HepG2 (cell line): ENCODE measurements around the gene GRHL1. TPM values are rescaled to one million over a fixed set of nuclear protein-coding genes. Genes with fewer than 3 reads are reported as not detected.

ENCODE experiments used
- ATAC-seq: fragments of 200-7000 bp; cut with Tn5 transposase; 3 replicates; pipeline ENCODE4 v1.9.1; 2020; ENCODE audit warnings: mild to moderate bottlenecking, moderate library complexity
- BruUV-seq: library from RNA; stranded (reverse); fragments of 400-500 nt; replicated peaks from 2 replicates; lab custom pipeline; 2021; lab: Mats Ljungman, UMichigan
- CTCF ChIA-PET: fragments of 300-600 bp; formaldehyde crosslinking; extraction: SDS; loops from one replicate; lab custom pipeline; 2021; ENCODE audit warnings: low total read pairs, inconsistent platforms, low intra/inter-chr PET ratio; lab: Yijun Ruan, JAX
- POLR2A ChIA-PET: fragments of 350-600 bp; sonication (Branson Sonifier 250); formaldehyde crosslinking; loops from one replicate; lab custom pipeline; 2020; ENCODE audit warnings: antibody characterized with exemption, inconsistent platforms; lab: Yijun Ruan, JAX
- DNase-seq: peaks from one replicate; pipeline ENCODE4 v3.0.0-alpha.2; 2015; ENCODE audit warnings: low spot score
- FAIRE-seq: peaks from 3 replicates; lab custom pipeline; 2011; peaks lifted over from hg19 to GRCh38; lab: Jason Lieb, UNC
- H2AFZ ChIP-seq: one replicate; pipeline ENCODE4 v1.6.1; 2011; ENCODE audit warnings: low read length, inconsistent platforms
- H3K27ac ChIP-seq: fragments of 300-600 bp; 3 replicates; pipeline ENCODE4 v1.8.0; 2011; ENCODE audit warnings: mixed run types, mild to moderate bottlenecking, mixed read lengths, low read length, inconsistent platforms; ENCODE audit not compliant: insufficient read depth; ENCODE audit errors: extremely low read length
- H3K27me3 ChIP-seq, 2 experiments: fragments of 200-600 bp in 1 of 2; 2 replicates in 1 of 2; 3 replicates in 1 of 2; pipeline versions ENCODE4 v1.6.0 to v1.8.0; 2011; ENCODE audit warnings: low read length in 2 of 2, mild to moderate bottlenecking in 2 of 2, moderate library complexity in 2 of 2, inconsistent platforms in 1 of 2; ENCODE audit not compliant: insufficient read depth in 2 of 2, control insufficient read depth in 1 of 2
- H3K36me3 ChIP-seq, 2 experiments: fragments of 200-600 bp in 1 of 2; replicated peaks in 1 of 2; 2 replicates in 1 of 2; 3 replicates in 1 of 2; pipeline versions ENCODE4 v1.5.1 to v1.8.0; 2011; ENCODE audit warnings: low read length in 2 of 2, inconsistent platforms in 1 of 2; ENCODE audit not compliant: insufficient read depth in 2 of 2, control insufficient read depth in 1 of 2
- H3K4me1 ChIP-seq: 2 replicates; pipeline ENCODE4 v1.5.1; 2012; ENCODE audit warnings: low read length, inconsistent platforms; ENCODE audit not compliant: insufficient read depth
- H3K4me2 ChIP-seq: 2 replicates; pipeline ENCODE4 v1.6.0; 2011; ENCODE audit warnings: low read depth, low read length, inconsistent platforms
- H3K4me3 ChIP-seq, 3 experiments: fragments of 200-600 bp in 1 of 3; sonication (generic), shearing (Covaris generic) in 1 of 3; replicated peaks in 1 of 3; 2 replicates each; pipeline ENCODE4 v1.5.1; 2011 to 2016; ENCODE audit warnings: low read length in 3 of 3, inconsistent platforms in 2 of 3, low read depth in 2 of 3, mild to moderate bottlenecking in 2 of 3, control low read depth in 1 of 3, mixed read lengths in 1 of 3; ENCODE audit not compliant: insufficient read depth in 1 of 3
- H3K79me2 ChIP-seq: one replicate; pipeline ENCODE4 v1.6.1; 2011; ENCODE audit warnings: low read length, inconsistent platforms; ENCODE audit not compliant: insufficient read depth
- H3K9ac ChIP-seq: 2 replicates; pipeline ENCODE4 v1.6.0; 2011; ENCODE audit warnings: mild to moderate bottlenecking, low read depth, low read length, inconsistent platforms; ENCODE audit not compliant: insufficient read depth
- H3K9me3 ChIP-seq: 2 replicates; pipeline ENCODE4 v1.5.1; 2012; ENCODE audit warnings: mild to moderate bottlenecking, low read length
- H4K20me1 ChIP-seq: 2 replicates; pipeline ENCODE4 v1.6.0; 2011; ENCODE audit warnings: inconsistent platforms, mild to moderate bottlenecking, low read length, moderate library complexity; ENCODE audit not compliant: insufficient read depth
- FOXK1 ChIP-seq: sonication (generic); formaldehyde crosslinking; IDR thresholded peaks from 2 replicates; pipeline ENCODE4 v1.4.0; 2020; ENCODE audit warnings: low read depth, missing genetic modification reagents, borderline replicate concordance
- HOXD1 ChIP-seq: sonication (generic); formaldehyde crosslinking; IDR thresholded peaks from 2 replicates; pipeline ENCODE4 v1.5.0; 2020; ENCODE audit warnings: missing genetic modification reagents
- SMC3 ChIP-seq: IDR thresholded peaks from 2 replicates; pipeline ENCODE4 v1.6.1; 2011; ENCODE audit warnings: low read length, improper control_type of control experiment
- ZNF292 ChIP-seq: sonication (generic); formaldehyde crosslinking; IDR thresholded peaks from 2 replicates; pipeline ENCODE4 v1.8.1; 2022; ENCODE audit warnings: mild to moderate bottlenecking, low read depth, missing genetic modification reagents, borderline replicate concordance
- ZNF383 ChIP-seq: sonication (generic); formaldehyde crosslinking; IDR thresholded peaks from 2 replicates; pipeline ENCODE4 v1.4.0; 2020; ENCODE audit warnings: missing genetic modification reagents, mild to moderate bottlenecking, borderline replicate concordance
- WGBS: methylation state at CpG from one replicate; pipeline ENCODE4 v1.1.6; 2017; ENCODE audit warnings: low lambda C conversion rate; 5-methylcytosine and 5-hydroxymethylcytosine counted together
- in situ Hi-C: cut with HindIII; loops from 2 replicates; pipeline ENCODE4 v1.10.0; 2017; ENCODE audit warnings: low pct_unique_long_range_greater_than_20kb; ENCODE audit not compliant: extremely low pct_ligation_motif_present
- intact Hi-C: fragments of 100-400 bp; cut with micrococcal nuclease; formaldehyde crosslinking; loops from one replicate; pipeline ENCODE4 v1.10.0; 2022; ENCODE audit not compliant: unreplicated experiment
- polyA plus RNA-seq, 8 experiments: library from polyadenylated mRNA; depleted of rRNA in 3 of 8; stranded (reverse) in 7 of 8; unstranded in 1 of 8; fragments of >200 nt; fragmentation: Illumina TruSeq in 4 of 8; extraction: Trizol in 4 of 8; gene quantifications; 2 replicates each; pipeline versions ENCODE4 v1.2.1 to v1.2.3, GENCODE V29; 2011 to 2016; ENCODE audit warnings: low read depth in 4 of 8, missing spikeins in 1 of 8, mixed read lengths in 1 of 8; ENCODE audit not compliant: insufficient read depth in 1 of 8
- total RNA-seq, 5 experiments: library from RNA; depleted of rRNA; stranded (reverse); fragments of >200 nt; fragmentation: Illumina TruSeq; extraction: Trizol; gene quantifications; 2 replicates each; pipeline ENCODE4 v1.2.3, GENCODE V29; 2016; ENCODE audit warnings: low read depth in 1 of 5
- TF ChIP-seq, protein P1 (sequence below): sonication (generic); formaldehyde crosslinking; IDR thresholded peaks from 2 replicates; pipeline ENCODE4 v1.5.0; 2020; ENCODE audit warnings: mild to moderate bottlenecking, missing genetic modification reagents
- TF ChIP-seq, protein P2 (sequence below): sonication (generic); formaldehyde crosslinking; IDR thresholded peaks from 2 replicates; pipeline ENCODE4 v1.4.0; 2020; ENCODE audit warnings: missing genetic modification reagents
- TF ChIP-seq, protein P3 (sequence below): sonication (generic); formaldehyde crosslinking; IDR thresholded peaks from 2 replicates; pipeline ENCODE4 v1.5.1; 2020; ENCODE audit warnings: missing genetic modification reagents, mild to moderate bottlenecking, borderline replicate concordance
- TF ChIP-seq, protein P4 (sequence below): sonication (generic); formaldehyde crosslinking; IDR thresholded peaks from 2 replicates; pipeline ENCODE4 v1.4.0; 2020; ENCODE audit warnings: missing genetic modification reagents
- TF ChIP-seq, protein P5 (sequence below): sonication (generic); formaldehyde crosslinking; IDR thresholded peaks from 2 replicates; pipeline ENCODE4 v1.5.1; 2020; ENCODE audit warnings: mild to moderate bottlenecking, missing genetic modification reagents, moderate library complexity

GRHL1 gene
- total and polyA plus RNA-seq, 2 of the 13 experiments (the other 11 are each of a cell fraction or from before 2014, with no cell fraction given) = 9.3 to 12.0 TPM

DNA sequence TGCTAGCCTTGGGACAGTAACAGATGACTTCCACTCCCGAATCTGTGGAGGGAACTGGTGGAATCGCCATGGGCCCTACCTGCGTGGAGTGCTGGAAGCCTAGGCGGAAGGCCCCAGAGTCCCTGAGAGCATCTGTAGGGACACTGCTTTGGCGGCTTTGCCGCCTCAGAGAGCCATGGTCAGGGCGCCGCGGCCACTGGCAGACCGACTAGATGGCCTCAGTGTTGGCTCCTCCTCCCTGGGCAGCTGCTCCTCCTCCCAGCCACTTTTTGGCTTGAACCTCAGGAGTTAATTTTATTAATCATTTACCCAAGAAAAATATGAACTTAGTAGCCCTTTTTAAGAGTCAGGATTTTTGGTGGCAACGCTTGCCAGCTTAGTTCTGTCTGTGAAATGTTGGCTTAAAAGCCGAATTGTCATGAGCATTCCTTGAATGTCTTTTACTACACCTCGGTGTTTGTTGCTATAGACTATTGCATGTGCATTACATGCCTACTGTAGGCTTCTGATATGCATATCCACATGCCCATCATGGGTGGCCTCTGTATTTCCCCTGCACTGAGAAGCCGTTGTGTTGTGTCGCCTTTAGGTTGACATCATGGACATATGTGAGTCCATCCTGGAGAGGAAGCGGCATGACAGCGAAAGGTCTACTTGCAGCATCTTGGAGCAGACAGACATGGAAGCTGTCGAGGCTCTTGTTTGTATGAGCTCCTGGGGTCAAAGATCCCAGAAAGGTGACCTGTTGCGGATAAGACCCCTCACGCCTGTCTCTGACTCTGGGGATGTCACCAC, 94.3 kb downstream of the GRHL1 start:
- Histone ChIP-seq H3K27ac (peak overlapping the region; percentile 3), H2AFZ (no peak overlapping the region), H4K20me1 (peaks cover 9% of the 10 kb centered on the region; the same call in 1 of the 2 replicates), H3K4me1 (peaks cover 45% of the 10 kb centered on the region), H3K9ac (peak overlapping the region; percentile 2; the same call in 1 of the 2 replicates), H3K4me2 (peak overlapping the region; percentile 59), H3K79me2 (no peaks in the 10 kb centered on the region), H3K36me3 (peaks cover 3 to 12% of the 10 kb centered on the region in 2 experiments; a peak in 4 of 5 replicates), H3K9me3 (no peaks in the 10 kb centered on the region), H3K4me3 (peak overlapping the region in 2 of 3 experiments; percentile 14 to 29; a peak in 1 of 6 replicates), H3K27me3 (peaks cover under 1 to 14% of the 10 kb centered on the region in 2 experiments; a peak in 3 of 5 replicates)
- intact Hi-C loops = no loop called here
- peak; percentile 63 for ATAC-seq
- BruUV-seq = TSS peak; percentile 35
- DNase-seq = no peak
- peak; percentile 77 for FAIRE-seq
- CTCF ChIA-PET = no interaction called here
- in situ Hi-C loops = loop anchor here (5.0 kb wide), 1 partner anchor 248 kb away; no protein-coding TSS in a partner anchor
- POLR2A ChIA-PET = interaction anchor here (1.1 to 1.4 kb wide), 2 partner anchors 12 to 26 kb away, joined by 3 to 6 read pairs; no protein-coding TSS in a partner anchor
- 36% methylated on average over 18 of the region's 20 CpGs for WGBS
- TF ChIP-seq, protein P1, sequence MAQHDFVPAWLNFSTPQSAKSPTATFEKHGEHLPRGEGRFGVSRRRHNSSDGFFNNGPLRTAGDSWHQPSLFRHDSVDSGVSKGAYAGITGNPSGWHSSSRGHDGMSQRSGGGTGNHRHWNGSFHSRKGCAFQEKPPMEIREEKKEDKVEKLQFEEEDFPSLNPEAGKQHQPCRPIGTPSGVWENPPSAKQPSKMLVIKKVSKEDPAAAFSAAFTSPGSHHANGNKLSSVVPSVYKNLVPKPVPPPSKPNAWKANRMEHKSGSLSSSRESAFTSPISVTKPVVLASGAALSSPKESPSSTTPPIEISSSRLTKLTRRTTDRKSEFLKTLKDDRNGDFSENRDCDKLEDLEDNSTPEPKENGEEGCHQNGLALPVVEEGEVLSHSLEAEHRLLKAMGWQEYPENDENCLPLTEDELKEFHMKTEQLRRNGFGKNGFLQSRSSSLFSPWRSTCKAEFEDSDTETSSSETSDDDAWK (CRISPR knock-in tag) = no peak
- TF ChIP-seq ZNF383 (no peak), ZNF292 (peak; percentile 18; the same call in 1 of the 2 replicates), HOXD1 (CRISPR knock-in tag) (no peak), SMC3 (no peak), FOXK1 (CRISPR knock-in tag) (no peak)
- TF ChIP-seq, protein P2, sequence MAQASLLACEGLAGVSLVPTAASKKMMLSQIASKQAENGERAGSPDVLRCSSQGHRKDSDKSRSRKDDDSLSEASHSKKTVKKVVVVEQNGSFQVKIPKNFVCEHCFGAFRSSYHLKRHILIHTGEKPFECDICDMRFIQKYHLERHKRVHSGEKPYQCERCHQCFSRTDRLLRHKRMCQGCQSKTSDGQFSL = no peak
- TF ChIP-seq, protein P3, sequence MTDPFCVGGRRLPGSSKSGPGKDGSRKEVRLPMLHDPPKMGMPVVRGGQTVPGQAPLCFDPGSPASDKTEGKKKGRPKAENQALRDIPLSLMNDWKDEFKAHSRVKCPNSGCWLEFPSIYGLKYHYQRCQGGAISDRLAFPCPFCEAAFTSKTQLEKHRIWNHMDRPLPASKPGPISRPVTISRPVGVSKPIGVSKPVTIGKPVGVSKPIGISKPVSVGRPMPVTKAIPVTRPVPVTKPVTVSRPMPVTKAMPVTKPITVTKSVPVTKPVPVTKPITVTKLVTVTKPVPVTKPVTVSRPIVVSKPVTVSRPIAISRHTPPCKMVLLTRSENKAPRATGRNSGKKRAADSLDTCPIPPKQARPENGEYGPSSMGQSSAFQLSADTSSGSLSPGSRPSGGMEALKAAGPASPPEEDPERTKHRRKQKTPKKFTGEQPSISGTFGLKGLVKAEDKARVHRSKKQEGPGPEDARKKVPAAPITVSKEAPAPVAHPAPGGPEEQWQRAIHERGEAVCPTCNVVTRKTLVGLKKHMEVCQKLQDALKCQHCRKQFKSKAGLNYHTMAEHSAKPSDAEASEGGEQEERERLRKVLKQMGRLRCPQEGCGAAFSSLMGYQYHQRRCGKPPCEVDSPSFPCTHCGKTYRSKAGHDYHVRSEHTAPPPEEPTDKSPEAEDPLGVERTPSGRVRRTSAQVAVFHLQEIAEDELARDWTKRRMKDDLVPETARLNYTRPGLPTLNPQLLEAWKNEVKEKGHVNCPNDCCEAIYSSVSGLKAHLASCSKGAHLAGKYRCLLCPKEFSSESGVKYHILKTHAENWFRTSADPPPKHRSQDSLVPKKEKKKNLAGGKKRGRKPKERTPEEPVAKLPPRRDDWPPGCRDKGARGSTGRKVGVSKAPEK (CRISPR knock-in tag) = 0 out of 2 replicates have a peak, but pooled peaks have one; percentile 71
- TF ChIP-seq, protein P4, sequence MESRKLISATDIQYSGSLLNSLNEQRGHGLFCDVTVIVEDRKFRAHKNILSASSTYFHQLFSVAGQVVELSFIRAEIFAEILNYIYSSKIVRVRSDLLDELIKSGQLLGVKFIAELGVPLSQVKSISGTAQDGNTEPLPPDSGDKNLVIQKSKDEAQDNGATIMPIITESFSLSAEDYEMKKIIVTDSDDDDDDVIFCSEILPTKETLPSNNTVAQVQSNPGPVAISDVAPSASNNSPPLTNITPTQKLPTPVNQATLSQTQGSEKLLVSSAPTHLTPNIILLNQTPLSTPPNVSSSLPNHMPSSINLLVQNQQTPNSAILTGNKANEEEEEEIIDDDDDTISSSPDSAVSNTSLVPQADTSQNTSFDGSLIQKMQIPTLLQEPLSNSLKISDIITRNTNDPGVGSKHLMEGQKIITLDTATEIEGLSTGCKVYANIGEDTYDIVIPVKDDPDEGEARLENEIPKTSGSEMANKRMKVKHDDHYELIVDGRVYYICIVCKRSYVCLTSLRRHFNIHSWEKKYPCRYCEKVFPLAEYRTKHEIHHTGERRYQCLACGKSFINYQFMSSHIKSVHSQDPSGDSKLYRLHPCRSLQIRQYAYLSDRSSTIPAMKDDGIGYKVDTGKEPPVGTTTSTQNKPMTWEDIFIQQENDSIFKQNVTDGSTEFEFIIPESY (CRISPR knock-in tag) = 0 out of 2 replicates have a peak, but pooled peaks have one; percentile 28
- TF ChIP-seq, protein P5, sequence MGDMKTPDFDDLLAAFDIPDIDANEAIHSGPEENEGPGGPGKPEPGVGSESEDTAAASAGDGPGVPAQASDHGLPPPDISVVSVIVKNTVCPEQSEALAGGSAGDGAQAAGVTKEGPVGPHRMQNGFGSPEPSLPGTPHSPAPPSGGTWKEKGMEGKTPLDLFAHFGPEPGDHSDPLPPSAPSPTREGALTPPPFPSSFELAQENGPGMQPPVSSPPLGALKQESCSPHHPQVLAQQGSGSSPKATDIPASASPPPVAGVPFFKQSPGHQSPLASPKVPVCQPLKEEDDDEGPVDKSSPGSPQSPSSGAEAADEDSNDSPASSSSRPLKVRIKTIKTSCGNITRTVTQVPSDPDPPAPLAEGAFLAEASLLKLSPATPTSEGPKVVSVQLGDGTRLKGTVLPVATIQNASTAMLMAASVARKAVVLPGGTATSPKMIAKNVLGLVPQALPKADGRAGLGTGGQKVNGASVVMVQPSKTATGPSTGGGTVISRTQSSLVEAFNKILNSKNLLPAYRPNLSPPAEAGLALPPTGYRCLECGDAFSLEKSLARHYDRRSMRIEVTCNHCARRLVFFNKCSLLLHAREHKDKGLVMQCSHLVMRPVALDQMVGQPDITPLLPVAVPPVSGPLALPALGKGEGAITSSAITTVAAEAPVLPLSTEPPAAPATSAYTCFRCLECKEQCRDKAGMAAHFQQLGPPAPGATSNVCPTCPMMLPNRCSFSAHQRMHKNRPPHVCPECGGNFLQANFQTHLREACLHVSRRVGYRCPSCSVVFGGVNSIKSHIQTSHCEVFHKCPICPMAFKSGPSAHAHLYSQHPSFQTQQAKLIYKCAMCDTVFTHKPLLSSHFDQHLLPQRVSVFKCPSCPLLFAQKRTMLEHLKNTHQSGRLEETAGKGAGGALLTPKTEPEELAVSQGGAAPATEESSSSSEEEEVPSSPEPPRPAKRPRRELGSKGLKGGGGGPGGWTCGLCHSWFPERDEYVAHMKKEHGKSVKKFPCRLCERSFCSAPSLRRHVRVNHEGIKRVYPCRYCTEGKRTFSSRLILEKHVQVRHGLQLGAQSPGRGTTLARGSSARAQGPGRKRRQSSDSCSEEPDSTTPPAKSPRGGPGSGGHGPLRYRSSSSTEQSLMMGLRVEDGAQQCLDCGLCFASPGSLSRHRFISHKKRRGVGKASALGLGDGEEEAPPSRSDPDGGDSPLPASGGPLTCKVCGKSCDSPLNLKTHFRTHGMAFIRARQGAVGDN (CRISPR knock-in tag) = peak; percentile 76
